ENCODE results near the gene VPS26B.
"Not testable (repeated sequence)": the region's sequence is repeated elsewhere in the genome, so short reads cannot be mapped to it uniquely, and the experiment has no call there.

VPS26B gene
- total RNA-seq = 58.0 to 63.7 reads per million in 2 donors

DNA sequence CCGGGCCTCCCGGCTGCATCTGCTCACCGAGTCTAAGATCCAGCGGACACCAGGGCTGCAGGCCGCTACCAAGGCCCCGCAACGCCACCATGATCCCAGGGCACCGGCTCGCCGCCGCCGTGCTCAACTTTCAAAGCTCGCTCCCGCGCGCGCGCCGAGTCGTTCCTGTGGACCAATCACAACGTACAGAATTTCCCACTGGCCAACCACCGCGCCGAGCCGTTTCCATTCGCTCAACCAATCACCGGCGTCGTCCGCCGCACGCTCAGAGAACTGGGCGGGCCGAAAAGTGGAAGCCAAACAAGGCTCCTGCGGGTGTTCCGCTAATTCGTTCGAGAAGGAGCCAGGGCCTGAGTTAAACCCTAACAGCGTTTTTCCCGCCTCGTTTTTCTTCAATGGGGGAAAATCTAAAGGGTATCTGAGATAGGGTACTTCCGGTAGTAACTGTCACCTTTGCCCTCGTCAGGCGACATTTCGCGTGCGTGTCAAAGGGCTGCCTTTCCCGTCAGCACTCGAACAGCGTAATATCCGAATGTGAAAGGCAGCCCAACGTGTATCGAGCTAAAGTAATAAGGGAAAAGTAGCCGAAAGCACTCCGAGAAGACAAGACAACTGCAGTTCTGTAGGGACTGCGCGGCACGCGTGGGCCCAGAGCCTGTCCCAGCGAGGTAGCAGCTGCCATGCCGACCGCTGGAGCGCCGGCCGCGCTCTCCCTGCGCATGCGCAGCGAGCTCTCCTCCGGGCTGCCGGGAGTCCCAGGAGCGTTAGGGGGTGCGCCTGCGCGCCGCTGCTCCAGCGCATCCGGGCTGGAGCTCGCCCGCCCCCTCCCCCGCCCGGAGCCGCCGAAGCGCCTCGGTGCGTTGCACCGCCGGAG, at the start of gene VPS26B, which contains the start of gene NCAPD3:
Gene VPS26B, plus strand, starts transcription at position 836 of the 874 bp plus-strand sequence. CDS start 452 bp downstream, outside the sequence.
Gene NCAPD3, minus strand, starts transcription at position 132 of the 874 bp plus-strand sequence. Its CDS starts 41 bp downstream, at position 91.
- DNase-seq = peak; percentile 92 to 98 (median 94)

DNA sequence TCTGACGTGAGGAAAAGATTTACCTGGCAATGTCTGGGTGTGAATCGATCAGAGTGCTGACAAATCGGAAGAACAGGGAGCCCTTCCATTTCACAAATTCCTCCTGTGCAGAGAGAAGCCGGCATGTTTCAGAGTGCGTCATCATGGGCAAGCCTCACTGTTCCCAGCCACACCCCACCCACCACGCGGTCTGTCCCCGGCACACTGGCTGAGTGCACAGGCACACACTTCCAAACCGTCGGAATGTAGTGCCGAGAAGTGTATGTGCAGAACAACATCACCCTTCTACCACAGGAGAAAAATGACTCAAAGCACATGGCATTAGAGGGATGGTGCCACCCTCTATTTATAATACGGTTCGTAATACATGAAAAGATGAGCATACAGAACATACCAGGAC, 48.2 kb upstream of the VPS26B start:
- no peak for DNase-seq

DNA sequence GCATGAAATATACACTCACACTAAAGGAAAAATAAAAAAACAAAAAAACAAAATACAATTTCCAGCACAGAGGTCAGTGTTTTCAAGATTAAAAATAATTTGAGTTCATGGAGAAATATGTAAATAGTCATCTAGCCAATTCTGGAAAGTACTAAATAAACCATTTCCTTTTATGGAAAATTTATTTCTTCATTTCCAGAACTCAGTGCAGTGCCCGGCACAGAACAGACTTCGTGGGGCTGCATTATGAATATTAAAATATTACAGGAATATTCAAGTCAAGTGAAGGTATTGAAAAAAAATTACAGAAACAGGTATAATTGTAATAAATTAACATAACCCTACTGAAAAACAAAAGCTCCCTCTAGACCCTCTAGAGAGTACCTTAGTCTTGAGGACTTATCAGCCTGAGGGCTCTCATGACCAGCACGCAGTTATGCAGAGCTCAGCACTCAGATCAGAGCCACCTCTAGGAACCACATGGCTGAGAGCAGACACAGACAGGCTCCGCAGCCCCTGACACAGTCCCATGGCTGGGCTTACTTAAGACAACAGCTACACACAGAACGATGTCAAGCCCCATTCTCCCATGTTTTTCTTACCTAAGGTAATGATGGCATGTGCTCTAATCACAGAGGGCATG, 46.3 kb upstream of the VPS26B start:
- no peak for DNase-seq

DNA sequence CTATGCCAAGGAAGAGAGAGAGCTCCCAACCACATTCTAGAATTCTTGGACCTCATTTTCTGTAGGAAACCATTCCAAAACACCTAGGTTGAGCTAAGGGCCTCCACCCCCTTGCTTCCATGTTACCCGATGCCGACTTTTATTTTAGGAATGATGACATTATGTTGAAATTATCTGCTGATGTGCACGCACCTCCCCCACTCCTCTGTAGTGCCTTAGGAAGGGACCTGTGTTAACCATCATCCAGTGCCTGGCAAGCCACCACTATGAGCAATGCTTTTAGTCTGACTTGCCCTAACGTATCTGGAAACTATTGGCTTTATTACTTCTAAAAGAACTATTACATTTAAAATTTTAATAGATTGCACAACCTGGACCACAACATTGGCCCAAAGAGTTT, 42.8 kb upstream of the VPS26B start:
- no peak for DNase-seq

DNA sequence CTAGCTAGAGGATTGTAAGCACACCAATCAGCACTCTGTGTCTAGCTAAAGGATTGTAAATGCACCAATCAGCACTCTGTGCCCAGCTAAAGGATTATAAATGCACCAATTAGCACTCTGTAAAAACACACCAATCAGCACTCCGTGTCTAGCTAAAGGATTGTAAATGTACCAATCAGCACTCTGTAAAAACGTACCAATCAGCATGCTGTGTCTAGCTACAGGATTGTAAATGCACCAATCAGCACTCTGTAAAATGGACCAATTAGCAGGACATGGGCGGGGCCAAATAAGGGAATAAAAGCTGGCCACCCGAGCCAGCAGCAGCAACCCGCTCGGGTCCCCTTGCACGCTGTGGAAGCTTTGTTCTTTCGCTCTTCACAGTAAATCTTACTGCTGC, 36.4 kb upstream of the VPS26B start:
- not testable (repeated sequence) for DNase-seq

DNA sequence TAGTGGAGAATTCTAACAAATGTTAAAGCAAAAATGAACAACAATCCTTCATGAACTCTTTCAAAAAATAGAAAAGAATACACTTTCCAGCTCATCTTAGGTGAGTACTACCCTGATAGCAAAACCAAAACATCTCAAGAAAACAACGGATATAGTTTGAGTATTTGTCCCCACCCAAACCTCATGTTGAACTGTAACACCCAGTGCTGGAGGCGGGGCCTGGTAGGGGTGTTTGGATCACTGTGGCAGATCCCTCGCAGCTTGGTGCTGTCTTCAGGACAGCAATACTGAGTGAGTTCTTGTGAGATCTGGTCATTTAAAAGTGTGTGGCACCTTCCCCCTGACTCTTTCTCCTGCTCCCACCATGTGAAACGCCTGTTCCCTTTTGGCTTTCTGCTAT, 27.7 kb upstream of the VPS26B start:
- peak in 1 of 5 experiments; percentile 60 for DNase-seq

DNA sequence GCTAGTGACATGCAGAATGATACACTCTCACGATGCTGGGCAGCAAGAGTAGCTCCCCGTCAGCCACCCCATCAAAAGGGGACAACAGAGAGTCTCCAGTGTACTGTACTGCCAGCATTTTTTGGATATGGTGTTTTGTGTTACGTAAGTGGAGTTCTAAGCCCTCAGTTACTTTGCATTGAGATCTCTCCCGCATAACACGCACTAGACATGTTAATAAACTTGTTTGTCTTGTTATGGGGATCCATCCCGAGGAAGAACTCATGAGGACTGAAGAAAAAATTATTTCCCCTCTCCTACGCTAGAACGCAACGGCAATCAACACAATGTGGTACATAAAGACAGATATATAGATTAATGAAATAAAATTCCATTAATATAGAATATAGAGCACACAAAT, 24.9 kb upstream of the VPS26B start:
- no peak for DNase-seq

DNA sequence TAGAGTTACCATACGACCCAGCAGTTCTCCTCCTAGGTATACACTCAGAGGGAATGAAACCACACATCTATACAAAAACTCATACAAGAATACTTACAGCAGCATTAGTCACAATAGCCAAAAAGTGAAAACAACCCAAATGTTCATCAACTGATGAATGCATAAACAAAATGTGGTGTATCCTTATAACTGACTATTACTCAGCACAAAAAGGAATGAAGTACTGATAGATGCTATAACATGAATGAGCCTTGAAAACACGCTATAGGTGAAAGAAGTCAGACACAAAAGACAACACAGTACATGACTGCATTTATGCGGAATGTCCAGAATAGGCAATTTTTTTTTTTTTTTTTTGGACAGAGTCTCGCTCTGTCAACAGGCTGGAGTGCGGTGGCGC, 23.8 kb upstream of the VPS26B start:
- DNase-seq = no peak

DNA sequence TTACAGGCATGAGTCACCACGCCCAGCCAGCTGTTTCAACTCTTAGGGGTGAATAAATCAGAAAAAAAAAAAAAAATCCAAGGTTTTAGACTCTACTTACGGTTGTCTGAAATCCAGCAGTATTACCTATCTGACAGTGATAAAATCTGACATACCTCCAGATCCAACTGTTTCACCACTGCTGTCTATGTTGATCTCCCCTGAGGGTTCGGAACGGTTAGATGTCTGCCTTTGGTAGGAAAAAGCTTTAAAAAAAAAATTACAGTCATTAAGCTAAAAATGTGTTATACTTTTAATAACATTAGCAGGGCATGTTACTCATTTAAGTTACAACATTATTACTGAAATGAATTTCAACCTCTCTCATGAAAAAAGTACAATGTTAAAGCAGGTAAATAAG, 21.8 kb upstream of the VPS26B start:
- DNase-seq = no peak

DNA sequence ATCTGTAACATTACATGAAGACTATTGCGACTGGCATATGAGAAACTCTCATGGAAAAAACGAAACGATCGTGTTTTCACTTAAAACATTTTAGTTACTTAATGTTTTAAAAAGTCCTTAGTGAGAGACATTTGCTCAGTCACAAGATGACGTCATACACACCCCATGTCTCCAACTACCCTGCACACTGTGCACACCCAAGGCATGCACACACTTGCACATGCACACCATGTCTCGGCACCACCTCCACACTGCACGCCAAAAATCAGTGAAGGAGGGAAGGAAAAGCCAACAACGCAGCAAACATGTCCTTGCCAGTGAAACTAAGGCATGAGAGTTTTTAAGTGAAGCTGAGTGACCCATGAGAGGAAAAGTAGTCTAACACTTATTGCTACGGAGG, 18.7 kb upstream of the VPS26B start:
- no peak for DNase-seq

DNA sequence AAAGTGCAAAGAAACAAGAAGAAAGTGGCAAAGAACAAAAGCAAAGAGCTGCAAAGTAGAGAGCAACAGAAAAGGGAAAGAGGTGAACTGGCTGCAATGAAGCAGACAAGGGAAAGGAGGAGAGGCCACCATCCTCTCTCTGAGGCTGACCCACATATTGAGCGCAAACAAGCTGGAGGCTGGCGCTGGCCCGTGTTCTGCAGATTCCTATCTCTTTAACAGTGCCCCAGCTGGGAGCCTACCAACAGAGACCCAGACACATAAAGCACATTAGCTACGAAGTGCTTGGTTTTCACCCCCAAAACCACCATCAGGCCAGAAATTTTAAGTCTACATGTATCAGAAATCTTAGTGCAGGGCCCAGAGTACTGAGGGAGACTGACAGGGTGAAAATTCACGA, 18.3 kb upstream of the VPS26B start:
- no peak for DNase-seq

DNA sequence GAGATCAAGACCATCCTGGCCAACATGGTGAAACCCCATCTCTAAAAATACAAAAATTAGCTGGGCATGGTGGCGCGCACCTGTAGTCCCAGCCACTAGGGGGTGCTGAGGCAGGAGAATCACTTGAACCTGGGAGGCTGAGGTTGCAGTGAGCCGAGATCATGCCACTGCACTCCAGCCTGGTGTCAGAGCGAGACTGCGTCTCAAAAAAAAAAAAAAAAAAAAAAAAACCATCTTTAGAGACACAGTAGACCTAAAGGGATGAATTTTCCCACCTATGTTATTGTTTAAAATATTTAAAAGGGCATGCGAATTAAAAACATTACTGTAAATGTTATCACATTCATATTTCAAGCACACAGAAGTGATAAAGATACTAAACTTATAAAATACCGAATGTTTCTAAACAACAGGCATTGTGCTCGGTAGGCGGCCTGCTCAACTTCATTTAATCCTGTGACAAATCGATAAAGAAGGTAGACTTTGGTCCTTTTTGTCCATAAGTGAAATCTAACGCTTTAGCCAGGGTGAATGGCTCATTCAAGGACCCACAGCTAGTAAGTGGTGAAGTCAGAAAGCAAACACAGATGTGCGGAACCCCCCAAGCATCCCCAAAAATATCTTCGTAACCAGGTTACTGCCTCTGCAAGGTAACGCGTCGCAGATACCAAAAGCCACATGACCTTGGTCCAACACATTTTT, 16.8 kb upstream of the VPS26B start:
- peak; percentile 20 to 69 (median 40) for DNase-seq

DNA sequence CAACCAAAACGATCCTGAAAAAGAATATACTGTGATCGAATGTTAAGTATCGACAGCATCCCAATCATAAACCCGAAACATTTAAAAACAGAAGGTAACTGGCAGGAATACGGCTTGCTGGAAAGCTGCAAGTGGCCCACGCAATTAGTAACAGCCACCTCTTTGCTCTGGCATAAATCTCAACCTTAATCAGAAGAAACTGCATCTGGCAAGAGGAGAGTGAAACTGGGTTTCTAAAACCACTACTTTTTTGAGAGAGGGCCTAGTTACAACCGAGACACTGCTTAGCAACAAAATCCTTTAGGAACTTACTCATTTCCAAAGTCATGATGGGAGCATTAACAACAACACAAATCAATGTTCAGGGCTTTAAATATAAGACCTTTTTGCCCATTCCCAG, 8.6 kb upstream of the VPS26B start:
- DNase-seq = peak in 1 of 5 experiments; percentile 27

DNA sequence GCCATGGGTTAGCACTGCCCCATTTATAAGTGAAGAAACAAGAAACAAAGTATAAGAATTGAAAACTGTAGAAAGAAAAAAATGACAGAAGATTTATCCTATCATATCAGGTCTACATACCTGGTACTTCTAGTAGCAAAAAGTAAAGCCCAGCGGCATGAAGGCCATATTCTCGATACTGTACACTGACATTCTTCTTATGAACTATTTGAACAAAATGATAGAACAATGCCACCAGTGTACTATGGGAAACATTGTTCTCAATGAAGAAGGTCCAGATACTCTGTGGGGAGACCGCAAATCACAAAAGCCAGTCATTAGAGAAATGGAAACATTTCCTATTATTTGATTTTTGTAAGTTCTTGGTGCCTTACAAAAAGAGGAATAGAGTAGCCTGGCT, 7.7 kb upstream of the VPS26B start:
- DNase-seq = no peak

DNA sequence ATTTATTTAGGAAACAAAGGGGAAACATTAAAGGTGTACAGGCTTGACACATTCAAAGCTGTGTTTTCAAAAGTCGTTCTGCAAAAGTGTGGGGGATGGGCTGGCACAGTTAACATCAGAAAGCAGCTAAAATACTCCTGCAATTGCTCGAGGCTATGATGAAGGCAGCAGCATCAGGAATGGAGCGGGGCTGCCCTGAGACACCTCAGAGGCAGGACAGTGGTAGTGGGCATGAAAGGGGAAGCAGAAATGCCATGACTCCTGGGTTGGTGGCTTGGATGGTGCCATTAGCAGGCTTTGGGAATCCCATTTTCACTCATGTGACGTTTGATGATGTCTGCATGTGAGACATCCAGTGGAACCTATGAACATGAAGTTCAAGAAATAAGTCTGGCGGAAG, 1.4 kb upstream of the VPS26B start:
- peak in 1 of 5 experiments; percentile 31 for DNase-seq

DNA sequence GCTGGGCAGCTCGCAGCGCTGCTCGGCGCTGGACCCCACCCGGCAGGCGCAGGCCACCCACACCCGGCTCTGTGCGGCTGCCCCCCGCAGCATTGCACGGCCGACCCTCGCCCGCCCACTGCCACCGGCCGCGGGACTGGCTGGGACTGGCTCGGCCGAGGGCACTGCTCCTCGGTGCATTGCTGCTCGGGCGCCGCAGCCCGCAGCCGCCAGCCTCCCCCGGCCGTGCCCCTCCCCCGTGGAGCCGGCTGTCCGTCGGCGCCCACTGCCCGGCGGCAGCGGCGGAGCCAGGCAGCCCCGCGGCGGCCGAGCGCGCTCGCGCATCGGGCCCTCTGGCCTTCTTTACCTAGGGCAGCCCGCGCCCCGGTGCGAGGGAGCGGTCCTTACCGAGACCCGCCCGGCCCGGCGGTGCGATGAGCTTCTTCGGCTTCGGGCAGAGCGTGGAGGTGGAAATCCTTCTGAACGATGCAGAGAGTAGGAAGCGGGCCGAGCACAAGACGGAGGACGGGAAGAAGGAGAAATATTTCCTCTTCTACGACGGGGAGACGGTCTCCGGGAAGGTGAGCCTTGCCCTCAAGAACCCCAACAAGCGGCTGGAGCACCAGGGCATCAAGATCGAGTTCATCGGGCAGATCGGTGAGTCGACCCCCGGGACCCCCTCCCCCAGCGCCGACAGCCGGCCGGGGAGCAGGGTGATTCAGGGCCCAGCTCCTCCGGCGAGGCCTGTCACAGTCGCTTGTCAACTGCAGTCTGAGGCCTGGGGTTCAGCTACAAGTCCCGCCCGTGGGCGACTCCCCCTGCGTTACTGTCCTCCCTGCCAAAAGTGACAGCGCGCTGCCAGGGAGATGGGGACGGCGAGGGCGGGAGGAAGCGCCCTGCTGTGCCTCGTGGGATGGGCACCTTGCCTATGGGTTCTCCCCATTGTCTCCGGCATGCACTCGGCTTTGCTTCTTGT, 516 bp downstream of the VPS26B start:
- peak; percentile 19 to 83 (median 38) for DNase-seq

DNA sequence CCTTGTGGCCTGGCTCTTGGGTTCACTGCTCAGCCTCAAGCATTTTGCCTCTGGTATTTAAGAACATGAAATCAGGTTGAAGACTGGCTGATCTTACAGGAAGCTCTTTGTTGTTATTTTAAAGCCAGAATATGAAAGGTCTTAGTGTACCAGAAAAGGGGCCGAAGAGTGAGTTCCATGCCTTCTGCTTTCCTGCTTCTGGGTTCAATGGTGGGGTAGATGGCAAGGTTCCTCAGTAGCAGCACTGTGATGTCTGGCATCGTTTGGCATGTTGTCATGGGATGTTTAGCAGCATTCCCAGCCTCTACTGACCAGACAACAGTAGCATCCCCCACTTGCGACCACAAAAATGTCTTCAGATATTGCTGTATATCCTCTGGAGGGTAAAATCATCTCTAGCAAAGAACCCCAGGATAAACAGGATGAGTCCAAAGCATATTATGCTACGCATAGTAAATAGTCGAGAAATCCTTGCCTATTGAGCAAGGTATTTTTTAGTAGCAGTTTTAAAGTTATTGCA, 2.4 kb downstream of the VPS26B start:
- DNase-seq = no peak

DNA sequence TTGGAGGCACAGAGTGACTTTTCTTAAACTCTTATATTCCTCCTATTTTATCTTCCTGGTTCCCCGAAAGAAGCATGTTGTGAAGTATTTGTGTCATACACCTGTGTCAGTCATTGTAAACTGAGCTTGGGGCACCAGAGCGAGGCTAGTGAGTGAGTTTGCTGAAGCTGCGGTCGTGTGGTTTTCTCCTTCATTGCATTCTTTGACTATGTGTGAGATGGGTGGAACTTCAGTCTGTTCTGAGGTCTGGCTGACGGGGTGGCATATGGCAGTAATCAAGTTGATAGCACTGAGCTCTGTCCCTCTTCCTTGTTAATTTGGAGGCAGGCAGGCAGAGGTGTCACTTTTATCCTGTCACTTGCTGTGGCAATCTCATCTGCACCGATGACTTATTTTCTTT, 4.2 kb downstream of the VPS26B start:
- DNase-seq = peak in 2 of 5 experiments; percentile 50 to 66

DNA sequence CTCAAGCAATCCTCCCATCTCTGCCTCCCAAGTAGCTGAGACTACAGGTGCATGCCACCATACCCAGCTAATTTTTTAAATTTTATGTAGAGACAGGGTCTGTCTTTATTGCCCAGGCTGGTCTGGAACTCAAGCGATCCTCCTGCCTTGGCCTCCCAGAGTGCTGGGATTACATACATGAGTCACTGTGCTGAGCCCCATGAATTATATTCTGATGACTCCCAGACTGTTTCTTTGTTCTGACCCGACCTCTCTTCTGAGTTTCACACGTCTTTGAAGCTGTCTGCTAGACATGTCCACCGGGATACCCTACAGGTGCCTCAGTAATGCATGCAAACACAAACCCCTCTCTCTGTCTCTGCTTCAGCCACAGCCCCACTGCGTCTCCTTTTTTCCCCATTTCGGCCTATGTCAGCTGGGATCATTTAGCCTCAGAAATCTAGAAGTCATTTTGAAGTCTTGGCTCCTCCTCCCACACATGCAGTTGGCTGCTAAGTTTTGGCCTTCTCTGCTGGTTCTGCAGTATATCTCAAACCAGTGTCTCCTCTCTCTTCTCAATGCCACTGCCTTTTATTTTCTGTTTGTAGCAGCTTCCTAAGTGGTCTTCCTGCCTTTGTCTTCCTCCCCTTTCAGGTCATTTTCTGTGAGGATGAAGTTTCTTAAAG, 4.8 kb downstream of the VPS26B start:
- DNase-seq = no peak

DNA sequence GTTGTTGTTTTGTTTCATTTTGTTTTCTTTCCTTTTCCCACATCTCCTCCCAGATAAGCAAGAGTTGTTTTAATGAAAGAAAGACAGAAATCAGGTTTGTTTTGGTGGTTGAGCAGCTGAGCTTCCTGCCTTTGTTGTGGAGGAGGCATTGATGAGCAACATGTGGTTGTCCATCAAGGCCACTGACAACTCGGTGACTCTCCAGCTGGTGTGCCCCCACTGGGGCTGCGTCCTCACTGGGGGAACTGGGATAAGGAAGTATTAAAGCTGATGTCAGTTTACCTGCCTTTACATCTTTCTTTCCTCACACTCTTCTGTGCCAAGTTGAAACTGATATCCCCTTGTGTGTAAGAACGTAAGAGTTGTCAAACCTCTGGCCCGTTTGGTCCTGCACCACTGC, 5.9 kb downstream of the VPS26B start:
- no peak for DNase-seq

DNA sequence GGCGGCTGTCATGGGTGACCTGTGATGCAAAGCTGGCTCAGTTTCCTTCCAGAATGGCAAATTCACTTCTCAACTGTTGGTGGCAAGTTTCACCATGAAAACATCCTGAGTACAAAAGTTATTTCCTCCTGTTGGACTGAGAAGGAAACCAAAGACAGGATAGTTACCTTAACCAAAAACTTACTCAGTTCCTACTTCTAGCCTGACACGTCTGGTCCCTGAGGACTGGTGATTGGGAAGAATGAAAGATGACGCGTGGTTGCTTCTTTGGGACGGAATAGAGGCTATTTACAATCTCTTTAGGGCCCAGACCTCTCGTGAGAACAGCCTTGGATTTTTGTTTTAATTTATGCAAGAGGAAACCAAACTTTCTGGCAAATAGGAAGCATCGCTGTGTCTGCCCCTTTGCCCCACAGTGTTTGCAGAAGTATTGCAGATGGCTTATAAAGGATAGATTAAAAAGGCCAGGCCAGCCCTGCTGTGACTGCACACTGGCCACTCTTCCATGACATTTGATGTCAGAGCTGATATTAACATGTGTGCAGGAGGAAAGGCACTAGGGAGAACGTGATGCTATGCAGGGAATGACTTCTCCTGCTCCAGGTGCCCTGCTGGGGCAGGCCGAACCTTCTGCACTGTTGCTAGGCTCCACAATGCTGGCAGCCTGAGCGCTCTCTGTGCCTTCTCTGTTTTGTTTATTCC, 7.6 kb downstream of the VPS26B start:
- DNase-seq = no peak

Measured in T-helper 2 cell (primary cell).